PC-3 (cell line): Measurements from ENCODE around the gene NBAS.

ENCODE experiments used
- EZH2 ChIP-seq: fragments of 300-600 bp; sonication (generic); IDR thresholded peaks from one replicate; pipeline ENCODE4 v1.6.1; 2017; ENCODE audit warnings: antibody characterized with exemption, mild to moderate bottlenecking, low read length; ENCODE audit not compliant: unreplicated experiment
- TF ChIP-seq, protein P1 (sequence below): fragments of 300-600 bp; sonication (generic); conservative IDR thresholded peaks from 2 replicates; pipeline ENCODE4 v1.5.1; 2017; ENCODE audit warnings: antibody characterized with exemption, low read depth, mild to moderate bottlenecking, low read length

GRCh38 chr2:15119722-15120175 is 441.4 kb downstream of the NBAS start:
- TF ChIP-seq, protein P1, sequence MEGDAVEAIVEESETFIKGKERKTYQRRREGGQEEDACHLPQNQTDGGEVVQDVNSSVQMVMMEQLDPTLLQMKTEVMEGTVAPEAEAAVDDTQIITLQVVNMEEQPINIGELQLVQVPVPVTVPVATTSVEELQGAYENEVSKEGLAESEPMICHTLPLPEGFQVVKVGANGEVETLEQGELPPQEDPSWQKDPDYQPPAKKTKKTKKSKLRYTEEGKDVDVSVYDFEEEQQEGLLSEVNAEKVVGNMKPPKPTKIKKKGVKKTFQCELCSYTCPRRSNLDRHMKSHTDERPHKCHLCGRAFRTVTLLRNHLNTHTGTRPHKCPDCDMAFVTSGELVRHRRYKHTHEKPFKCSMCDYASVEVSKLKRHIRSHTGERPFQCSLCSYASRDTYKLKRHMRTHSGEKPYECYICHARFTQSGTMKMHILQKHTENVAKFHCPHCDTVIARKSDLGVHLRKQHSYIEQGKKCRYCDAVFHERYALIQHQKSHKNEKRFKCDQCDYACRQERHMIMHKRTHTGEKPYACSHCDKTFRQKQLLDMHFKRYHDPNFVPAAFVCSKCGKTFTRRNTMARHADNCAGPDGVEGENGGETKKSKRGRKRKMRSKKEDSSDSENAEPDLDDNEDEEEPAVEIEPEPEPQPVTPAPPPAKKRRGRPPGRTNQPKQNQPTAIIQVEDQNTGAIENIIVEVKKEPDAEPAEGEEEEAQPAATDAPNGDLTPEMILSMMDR = no peak
- TF ChIP-seq EZH2 = no peak
